ENCODE data around the gene NDST1.

The NDST1 gene

DNA sequence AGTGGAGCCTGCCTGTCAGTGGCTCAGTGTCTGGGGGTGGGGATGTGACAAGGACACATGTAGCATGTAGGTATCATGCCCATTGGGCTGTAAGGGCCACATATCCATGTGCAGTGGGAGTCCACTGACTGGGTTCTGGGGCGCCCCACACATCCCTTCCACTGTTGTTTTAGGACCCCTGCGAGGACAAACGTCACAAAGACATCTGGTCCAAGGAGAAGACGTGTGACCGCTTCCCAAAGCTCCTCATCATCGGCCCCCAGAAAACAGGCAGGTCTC is 33.4 kb downstream of the NDST1 start:
- no peak overlapping the region for H3K9ac ChIP-seq (ENCODE audit: low read length)
- no peaks in the 10 kb centered on the region for H3K9me3 ChIP-seq (ENCODE audit: insufficient read depth, low read length)
- H3K4me2 ChIP-seq (ENCODE audit: low read depth, low read length, poor library complexity, severe bottlenecking): no peak overlapping the region
- H3K79me2 ChIP-seq (ENCODE audit: insufficient read depth, low read length): no peaks in the 10 kb centered on the region
- H3K27me3 ChIP-seq (ENCODE audit: low read length): no peaks in the 10 kb centered on the region
- TF ChIP-seq EZH2phosphoT487 (conservative IDR thresholded peaks at IDR 0.05; ENCODE audit: low read length): no peak
- TF ChIP-seq, protein P1, sequence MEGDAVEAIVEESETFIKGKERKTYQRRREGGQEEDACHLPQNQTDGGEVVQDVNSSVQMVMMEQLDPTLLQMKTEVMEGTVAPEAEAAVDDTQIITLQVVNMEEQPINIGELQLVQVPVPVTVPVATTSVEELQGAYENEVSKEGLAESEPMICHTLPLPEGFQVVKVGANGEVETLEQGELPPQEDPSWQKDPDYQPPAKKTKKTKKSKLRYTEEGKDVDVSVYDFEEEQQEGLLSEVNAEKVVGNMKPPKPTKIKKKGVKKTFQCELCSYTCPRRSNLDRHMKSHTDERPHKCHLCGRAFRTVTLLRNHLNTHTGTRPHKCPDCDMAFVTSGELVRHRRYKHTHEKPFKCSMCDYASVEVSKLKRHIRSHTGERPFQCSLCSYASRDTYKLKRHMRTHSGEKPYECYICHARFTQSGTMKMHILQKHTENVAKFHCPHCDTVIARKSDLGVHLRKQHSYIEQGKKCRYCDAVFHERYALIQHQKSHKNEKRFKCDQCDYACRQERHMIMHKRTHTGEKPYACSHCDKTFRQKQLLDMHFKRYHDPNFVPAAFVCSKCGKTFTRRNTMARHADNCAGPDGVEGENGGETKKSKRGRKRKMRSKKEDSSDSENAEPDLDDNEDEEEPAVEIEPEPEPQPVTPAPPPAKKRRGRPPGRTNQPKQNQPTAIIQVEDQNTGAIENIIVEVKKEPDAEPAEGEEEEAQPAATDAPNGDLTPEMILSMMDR (IDR thresholded peaks at IDR 0.05; ENCODE audit: insufficient read depth, low read length, poor library complexity, severe bottlenecking): no peak
- no peaks in the 10 kb centered on the region for H3K9me2 ChIP-seq (replicated peaks; ENCODE audit: insufficient read depth, low read length)
- no peaks in the 10 kb centered on the region for H3K36me3 ChIP-seq (ENCODE audit: low read length)
- H4K20me1 ChIP-seq (ENCODE audit: low read depth, low read length): no peaks in the 10 kb centered on the region
- no peak overlapping the region for H2AFZ ChIP-seq (ENCODE audit: low read depth, low read length, severe bottlenecking)
- H3K27ac ChIP-seq (ENCODE audit: low read depth, low read length): no peak overlapping the region
- no peak overlapping the region for H3K4me3 ChIP-seq (ENCODE audit: insufficient read depth, low read length, poor library complexity, severe bottlenecking)
- H3F3A ChIP-seq (ENCODE audit: insufficient read depth): no peaks in the 10 kb centered on the region

DNA sequence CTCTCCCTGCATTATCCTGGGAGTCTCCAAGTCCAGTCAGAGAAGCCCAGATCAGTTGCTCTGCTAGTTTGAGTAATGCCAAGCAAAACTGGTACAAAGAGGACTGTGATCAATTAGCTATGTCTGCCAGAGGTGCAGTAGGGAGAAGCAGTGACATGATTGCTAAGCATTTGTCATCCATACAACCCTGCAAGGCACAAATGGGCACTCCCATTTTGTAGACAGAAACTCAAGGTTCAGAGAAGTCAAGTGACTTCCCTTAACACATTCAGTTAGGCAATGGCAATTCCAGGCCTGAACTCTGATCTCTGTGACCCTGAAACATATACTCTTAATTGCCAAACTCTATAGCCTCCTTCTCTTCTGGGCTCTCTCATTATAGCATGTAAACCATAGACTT is 34.0 kb downstream of the NDST1 start:
- H3F3A ChIP-seq (ENCODE audit: insufficient read depth): no peaks in the 10 kb centered on the region
- H3K9me2 ChIP-seq (replicated peaks; ENCODE audit: insufficient read depth, low read length): no peaks in the 10 kb centered on the region
- no peak overlapping the region for H3K4me2 ChIP-seq (ENCODE audit: low read depth, low read length, poor library complexity, severe bottlenecking)
- no peaks in the 10 kb centered on the region for H3K36me3 ChIP-seq (ENCODE audit: low read length)
- no peak overlapping the region for H3K27ac ChIP-seq (ENCODE audit: low read depth, low read length)
- H3K79me2 ChIP-seq (ENCODE audit: insufficient read depth, low read length): no peaks in the 10 kb centered on the region
- no peak overlapping the region for H3K9ac ChIP-seq (ENCODE audit: low read length)
- TF ChIP-seq, protein P1 (IDR thresholded peaks at IDR 0.05; ENCODE audit: insufficient read depth, low read length, poor library complexity, severe bottlenecking): no peak
- no peak for TF ChIP-seq EZH2phosphoT487 (conservative IDR thresholded peaks at IDR 0.05; ENCODE audit: low read length)
- H3K9me3 ChIP-seq (ENCODE audit: insufficient read depth, low read length): no peaks in the 10 kb centered on the region
- no peaks in the 10 kb centered on the region for H3K27me3 ChIP-seq (ENCODE audit: low read length)
- no peak overlapping the region for H3K4me3 ChIP-seq (ENCODE audit: insufficient read depth, low read length, poor library complexity, severe bottlenecking)
- H4K20me1 ChIP-seq (ENCODE audit: low read depth, low read length): no peaks in the 10 kb centered on the region
- H2AFZ ChIP-seq (ENCODE audit: low read depth, low read length, severe bottlenecking): no peak overlapping the region

DNA sequence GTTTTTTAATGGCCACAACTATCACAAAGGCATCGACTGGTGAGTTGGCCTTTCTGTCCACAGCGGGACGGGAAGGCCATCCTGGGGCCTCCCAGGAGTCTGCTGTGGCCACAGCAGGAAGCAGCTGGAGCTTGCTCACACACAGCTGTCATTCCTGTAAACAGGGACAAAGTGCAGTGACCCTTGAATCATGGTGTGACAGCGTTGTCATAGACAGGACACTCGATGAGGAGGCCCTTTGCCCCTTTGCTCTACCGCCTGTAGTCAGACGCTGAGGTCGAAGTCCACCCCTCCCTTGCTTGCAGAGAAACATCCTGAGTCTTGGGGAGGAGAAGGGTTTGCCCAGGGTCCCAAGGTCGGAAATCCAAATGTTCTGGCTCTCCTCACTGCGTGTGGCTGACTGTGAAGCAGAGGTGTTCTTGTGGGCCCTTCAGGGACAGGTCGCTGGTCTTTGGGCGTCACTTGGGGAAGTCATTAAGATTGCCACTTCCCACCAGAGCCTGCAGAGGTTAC is 35.1 kb downstream of the NDST1 start:
- Histone ChIP-seq H3F3A (ENCODE audit: insufficient read depth) (no peaks in the 10 kb centered on the region), H3K4me2 (ENCODE audit: low read depth, low read length, poor library complexity, severe bottlenecking) (no peak overlapping the region), H3K9me3 (ENCODE audit: insufficient read depth, low read length) (no peaks in the 10 kb centered on the region), H3K27ac (ENCODE audit: low read depth, low read length) (no peak overlapping the region), H3K36me3 (ENCODE audit: low read length) (no peaks in the 10 kb centered on the region), H3K4me3 (ENCODE audit: insufficient read depth, low read length, poor library complexity, severe bottlenecking) (no peak overlapping the region), H3K9ac (ENCODE audit: low read length) (no peak overlapping the region), H3K79me2 (ENCODE audit: insufficient read depth, low read length) (no peaks in the 10 kb centered on the region), H2AFZ (ENCODE audit: low read depth, low read length, severe bottlenecking) (no peak overlapping the region), H3K9me2 (replicated peaks; ENCODE audit: insufficient read depth, low read length) (no peaks in the 10 kb centered on the region), H3K27me3 (ENCODE audit: low read length) (no peaks in the 10 kb centered on the region), H4K20me1 (ENCODE audit: low read depth, low read length) (no peaks in the 10 kb centered on the region)
- no peak for TF ChIP-seq EZH2phosphoT487 (conservative IDR thresholded peaks at IDR 0.05; ENCODE audit: low read length)
- TF ChIP-seq, protein P1 (IDR thresholded peaks at IDR 0.05; ENCODE audit: insufficient read depth, low read length, poor library complexity, severe bottlenecking): no peak
